HG03432 (cell line): ENCODE data around the gene COL4A1.

Experiments
- ATAC-seq: cut with Tn5 transposase; IDR thresholded peaks from one replicate; pipeline ENCODE4 v1.9.1; 2021; ENCODE audit warnings: mild to moderate bottlenecking, moderate library complexity; ENCODE audit not compliant: unreplicated experiment

The COL4A1 gene

GRCh38 chr13:110306960-110307766, at the start of gene COL4A1, which contains the start of gene COL4A2:
Gene COL4A1, minus strand, starts transcription at chr13:110307157. Its CDS starts 130 bp downstream, at chr13:110307027.
Gene COL4A2, plus strand, starts transcription at chr13:110307284. Its CDS starts 620 bp downstream, at chr13:110307904.
- no peak for ATAC-seq

GRCh38 chr13:110356362-110356761, 49.4 kb upstream of the COL4A1 start:
- no peak for ATAC-seq

DNA sequence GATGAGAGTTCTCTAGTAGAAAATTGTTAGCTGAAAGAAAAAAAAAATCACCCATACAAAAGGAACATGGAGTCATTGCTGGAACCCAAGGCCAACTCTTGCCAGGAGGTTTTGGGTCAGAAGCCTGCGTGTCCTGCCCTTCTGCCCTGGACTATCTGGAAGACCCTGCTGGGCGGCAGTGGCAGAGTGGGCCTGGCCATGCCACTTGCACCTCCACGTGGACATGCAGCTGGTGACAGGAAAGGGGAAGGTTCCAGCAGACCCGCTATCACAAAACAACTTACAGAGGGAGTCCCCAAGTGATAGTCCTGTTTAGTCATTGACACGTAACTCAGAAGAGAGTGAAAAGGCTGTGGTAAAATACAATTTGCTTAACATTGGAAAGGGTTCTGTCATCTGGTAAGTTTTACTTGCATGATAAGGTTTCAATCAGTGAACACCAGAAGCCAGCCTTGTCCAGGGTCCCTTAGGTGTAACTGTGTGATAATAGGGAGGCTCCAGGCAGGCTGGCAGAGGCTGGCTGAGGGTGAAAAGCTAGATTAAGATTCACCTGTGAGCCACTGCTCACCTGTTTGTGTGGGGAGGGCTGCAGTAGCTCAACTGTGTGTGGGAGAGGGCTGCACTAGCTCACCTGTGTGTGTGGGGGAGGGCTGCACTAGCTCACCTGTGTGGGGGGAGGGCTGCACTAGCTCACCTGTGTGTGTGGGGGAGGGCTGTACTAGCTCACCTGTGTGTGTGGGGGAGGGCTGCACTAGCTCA, 47.9 kb upstream of the COL4A1 start:
- no peak for ATAC-seq

DNA sequence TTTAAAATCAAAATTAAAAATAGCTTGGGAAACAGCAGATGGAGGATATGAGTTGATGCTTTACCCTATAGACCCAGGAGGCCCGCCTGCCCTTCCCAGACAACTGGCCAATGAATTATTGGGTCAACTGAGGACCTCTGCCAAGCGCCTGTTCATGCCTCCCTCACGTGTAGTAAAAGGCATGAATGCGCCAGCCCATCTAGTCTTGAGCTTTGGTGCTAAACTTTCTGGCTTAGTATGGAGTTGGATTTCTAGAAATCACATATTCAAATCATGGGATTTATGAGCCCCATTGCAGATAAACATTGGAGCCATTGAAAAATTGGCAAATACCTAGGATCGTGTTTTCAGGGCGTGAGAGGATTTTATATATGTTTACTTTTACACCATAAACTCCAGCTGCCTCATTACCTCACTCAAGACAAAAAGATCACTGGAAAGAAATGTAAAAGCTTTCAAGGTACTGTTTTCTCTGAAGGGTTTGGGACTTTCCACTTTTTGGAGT, 47.2 kb upstream of the COL4A1 start:
- ATAC-seq, result no peak

- no peak for ATAC-seq
Measured at GRCh38 chr13:110353339-110353977, 46.5 kb upstream of the COL4A1 start.

DNA sequence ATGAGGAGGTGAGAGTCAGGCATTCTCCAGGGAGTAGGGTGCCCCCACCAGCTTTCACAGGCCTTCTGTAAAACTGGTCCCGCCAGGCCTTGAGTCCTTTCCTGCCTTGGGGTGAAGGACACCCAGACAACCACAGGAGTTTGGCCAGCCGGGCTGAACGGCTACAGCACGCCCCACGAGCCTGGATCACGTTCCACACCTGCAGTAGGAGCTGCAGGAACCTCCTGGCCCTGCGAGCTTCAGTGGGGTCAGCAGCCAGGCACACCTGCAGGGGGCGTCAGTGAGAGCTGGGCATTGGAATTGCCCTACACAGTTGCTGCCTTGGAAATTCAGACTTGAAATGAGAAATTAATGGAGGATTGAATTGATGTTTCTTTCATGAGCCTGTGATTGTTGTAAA, 45.8 kb upstream of the COL4A1 start:
- no peak for ATAC-seq

GRCh38 chr13:110351636-110352420, 44.9 kb upstream of the COL4A1 start:
- ATAC-seq, result no peak

- no peak for ATAC-seq
Measured at GRCh38 chr13:110350509-110350908, 43.6 kb upstream of the COL4A1 start.

DNA sequence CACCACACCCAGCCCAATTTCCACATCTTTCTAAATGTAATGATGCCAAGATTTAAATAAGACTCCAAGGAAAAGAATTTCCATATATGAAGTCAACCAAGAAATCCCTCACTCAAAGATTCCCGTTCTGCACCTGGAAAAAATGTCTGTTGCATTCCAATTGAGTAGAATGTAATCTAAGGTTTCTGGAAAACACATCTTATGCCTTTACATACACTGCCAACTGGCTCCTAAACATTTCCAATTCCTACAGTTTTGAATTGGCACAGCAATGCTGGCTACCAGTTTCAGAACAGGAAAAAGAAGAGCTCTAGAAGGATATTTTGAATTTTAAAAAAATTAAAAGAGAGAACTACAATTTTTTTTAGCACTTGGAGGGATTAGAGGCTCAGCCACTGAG, 43.1 kb upstream of the COL4A1 start:
- ATAC-seq, result no peak

DNA sequence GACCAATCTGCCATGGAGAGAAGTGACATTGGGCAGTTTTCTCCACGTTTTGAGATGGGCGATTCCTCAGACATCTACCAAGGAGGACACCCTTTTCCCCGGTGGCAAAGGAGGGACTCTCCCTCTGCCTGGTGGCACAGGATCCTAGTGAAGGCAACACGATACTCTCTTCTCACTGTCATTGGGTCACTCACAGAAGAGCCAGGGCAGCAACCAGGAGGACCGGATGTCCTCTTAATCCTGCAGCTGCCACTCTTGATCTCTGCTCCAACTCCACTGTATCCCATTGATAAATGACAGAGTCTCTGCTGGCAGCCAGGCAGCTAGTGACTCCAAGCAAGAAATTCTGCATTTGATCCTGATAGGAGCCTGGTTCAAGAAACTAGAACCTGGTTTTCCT, 42.3 kb upstream of the COL4A1 start:
- no peak for ATAC-seq

DNA sequence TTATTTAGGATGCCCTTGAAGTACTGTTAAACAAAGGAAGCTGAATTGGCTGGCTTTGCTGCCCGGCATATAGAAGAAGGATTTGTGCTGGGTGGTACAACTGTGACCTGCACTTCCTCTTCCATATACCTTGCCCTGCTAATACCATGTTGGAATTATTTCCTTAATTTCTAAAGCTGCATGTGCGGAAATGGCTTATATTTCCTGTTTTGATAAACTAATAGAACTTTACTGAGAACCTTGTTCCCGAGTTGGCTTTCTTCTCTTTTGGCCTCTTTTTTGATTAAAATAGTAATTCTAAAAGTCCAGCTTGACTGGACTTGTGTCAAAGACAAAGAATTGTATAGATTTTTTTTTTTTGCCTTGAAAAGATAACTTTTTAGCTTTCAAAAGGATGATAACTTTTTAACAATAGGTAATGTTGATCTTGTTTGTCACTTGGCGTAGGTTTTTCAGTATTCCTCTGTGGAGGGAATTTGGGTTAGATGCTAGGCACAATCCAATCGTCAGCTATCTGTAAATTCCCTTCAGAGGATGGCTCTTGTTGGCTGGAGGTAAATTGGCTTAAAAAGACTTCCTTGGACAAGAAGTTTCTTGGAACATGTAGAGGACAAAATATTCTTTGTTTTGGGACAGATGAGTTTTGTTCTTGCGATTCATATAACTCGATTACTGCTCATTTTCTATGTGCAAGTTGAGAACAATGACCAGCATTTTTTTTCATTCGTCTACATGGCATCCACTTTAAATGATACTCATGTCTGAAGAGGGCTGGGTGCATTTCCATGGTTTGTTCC, 41.5 kb upstream of the COL4A1 start:
- ATAC-seq, result no peak

DNA sequence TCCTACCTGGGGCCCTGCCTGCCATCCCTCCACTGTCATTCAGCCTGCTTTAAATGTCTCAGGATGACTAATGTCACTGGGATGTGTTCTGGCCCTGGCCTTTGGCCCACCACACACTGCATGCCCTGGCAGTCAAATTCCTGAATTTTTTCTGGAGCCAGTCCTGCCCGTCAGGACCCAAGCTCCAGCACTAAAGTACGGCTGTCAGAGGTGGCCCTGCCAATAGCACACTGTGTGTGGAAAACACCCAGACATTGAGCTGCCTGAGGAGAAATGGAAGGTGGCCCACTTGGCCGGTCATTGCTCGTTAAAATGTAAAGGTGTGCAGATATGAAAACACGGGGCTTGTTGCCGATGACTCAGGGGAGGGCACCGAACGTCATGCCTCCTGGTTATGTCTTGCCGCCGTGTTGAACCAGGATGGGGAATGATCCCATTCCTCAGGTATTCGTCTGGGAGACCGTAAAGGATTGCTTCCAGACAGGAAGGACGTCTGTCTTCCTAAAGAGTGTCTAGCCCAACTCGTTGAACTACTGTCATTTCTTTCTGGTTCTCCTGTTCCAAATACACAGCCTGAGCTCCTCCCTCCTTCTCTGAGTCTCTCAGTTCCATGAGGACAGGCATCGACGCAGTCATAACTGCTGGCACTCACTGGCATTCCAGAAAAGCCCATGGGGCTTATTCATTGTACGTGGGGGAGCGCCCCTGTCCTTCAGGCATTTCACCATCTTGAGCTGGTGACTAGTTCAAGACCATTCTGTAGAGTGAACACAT, 40.8 kb upstream of the COL4A1 start:
- no peak for ATAC-seq

DNA sequence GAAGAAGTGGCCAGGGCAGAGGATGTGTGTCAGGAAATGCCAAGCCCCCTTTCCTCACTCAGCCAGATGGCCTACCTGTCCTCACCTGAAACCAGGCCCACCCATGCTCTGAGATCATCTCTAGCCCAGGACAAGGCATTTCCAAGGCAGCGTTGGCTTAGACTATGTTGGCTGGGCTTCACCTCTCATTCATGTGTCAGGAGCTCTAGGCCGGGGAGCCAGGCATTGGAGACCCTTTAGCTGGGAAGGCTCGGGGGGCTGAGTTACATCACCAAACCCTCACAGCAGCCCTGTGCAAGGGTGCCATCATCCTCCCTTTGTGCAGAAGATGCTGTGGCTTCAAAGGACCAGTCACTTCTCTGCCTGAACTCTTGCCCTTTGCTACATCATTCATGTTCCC, 40.1 kb upstream of the COL4A1 start:
- ATAC-seq, result no peak

GRCh38 chr13:110346661-110347067, 39.7 kb upstream of the COL4A1 start:
- no peak for ATAC-seq

- ATAC-seq, result no peak
Measured at GRCh38 chr13:110345701-110346100, 38.7 kb upstream of the COL4A1 start.

GRCh38 chr13:110345266-110345665, 38.3 kb upstream of the COL4A1 start:
- ATAC-seq, result no peak

GRCh38 chr13:110344320-110344719, 37.4 kb upstream of the COL4A1 start:
- ATAC-seq, result no peak

DNA sequence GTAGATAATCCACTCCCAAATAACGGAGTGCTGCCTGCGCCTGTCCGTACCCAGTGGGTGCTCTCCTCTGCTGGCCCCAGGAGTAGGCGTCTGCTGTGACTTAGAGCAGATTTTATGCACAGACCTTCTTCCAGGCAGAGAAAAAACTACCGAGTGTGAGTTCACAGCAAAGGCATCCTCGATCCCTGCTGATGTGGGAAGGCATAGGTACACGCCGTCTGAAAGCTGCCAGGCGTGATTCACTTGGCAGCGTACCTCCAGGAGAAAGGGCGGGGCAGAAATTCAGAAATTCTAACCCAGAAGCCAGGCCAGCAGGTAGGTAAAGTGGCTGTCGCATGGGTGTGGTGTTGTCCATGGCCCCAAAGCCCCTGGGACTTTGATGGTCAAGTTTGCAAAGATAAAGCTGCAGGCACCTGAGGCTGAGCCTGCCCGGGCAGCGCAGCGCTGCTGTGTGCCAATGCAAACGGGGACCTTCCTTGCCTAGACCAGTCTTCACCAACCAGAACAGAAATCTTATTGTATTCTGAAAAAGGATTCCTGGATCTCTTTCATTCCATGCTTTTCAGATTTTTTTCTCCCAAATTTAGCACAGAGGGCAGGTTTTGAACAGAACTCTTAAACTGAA, 36.4 kb upstream of the COL4A1 start:
- no peak for ATAC-seq

GRCh38 chr13:110342474-110342873, 35.5 kb upstream of the COL4A1 start:
- no peak for ATAC-seq
